H1 (cell line): Measurements from ENCODE around the gene INPP5A. TPM values are rescaled to one million over a fixed set of nuclear protein-coding genes. Genes with fewer than 3 reads are reported as not detected.

Experiments used
- CTCF ChIA-PET: fragments of 300-600 bp; sonication (Branson Sonifier 250); formaldehyde crosslinking; loops from one replicate; lab custom pipeline; 2021; ENCODE audit not compliant: partially characterized antibody; lab: Charles Lee
- POLR2A ChIA-PET: fragments of 300-600 bp; sonication (Branson Sonifier 250); formaldehyde crosslinking; loops from one replicate; lab custom pipeline; 2021; ENCODE audit warnings: inconsistent platforms; ENCODE audit not compliant: partially characterized antibody; lab: Charles Lee
- DNase-seq, 2 experiments: peaks; one replicate each; pipeline versions ENCODE4 v3.0.0 to v3.0.0-alpha.2; 2010 to 2022; ENCODE audit warnings: low spot score in 2 of 2, low read depth in 1 of 2, mixed read lengths in 1 of 2
- FAIRE-seq: peaks from 2 replicates; lab custom pipeline; 2011; peaks lifted over from hg19 to GRCh38; lab: Jason Lieb, UNC
- H2AFZ ChIP-seq: 2 replicates; pipeline ENCODE4 v1.8.1; 2012; ENCODE audit warnings: low read length, inconsistent platforms
- H2AK5ac ChIP-seq: 2 replicates; pipeline ENCODE4 v1.6.1; 2013; ENCODE audit warnings: low read depth, low read length
- H2BK120ac ChIP-seq: replicated peaks from 2 replicates; pipeline ENCODE3; 2013; ENCODE audit warnings: low read depth, low read length, inconsistent platforms
- H2BK12ac ChIP-seq: 2 replicates; pipeline ENCODE4 v1.6.1; 2013; ENCODE audit warnings: low read depth, low read length
- H2BK15ac ChIP-seq: 2 replicates; pipeline ENCODE4 v1.6.1; 2013; ENCODE audit warnings: low read length
- H2BK20ac ChIP-seq: 2 replicates; pipeline ENCODE4 v1.6.1; 2013; ENCODE audit warnings: low read length
- H2BK5ac ChIP-seq: 2 replicates; pipeline ENCODE4 v1.6.1; 2013; ENCODE audit warnings: low read depth, low read length
- H3K14ac ChIP-seq: 2 replicates; pipeline ENCODE4 v1.6.1; 2013; ENCODE audit warnings: inconsistent platforms; ENCODE audit not compliant: insufficient read length
- H3K18ac ChIP-seq: 2 replicates; pipeline ENCODE4 v1.6.1; 2013; ENCODE audit warnings: low read length; ENCODE audit errors: extremely low read depth
- H3K23ac ChIP-seq: 2 replicates; pipeline ENCODE4 v1.6.1; 2013; ENCODE audit warnings: inconsistent platforms; ENCODE audit not compliant: insufficient read length
- H3K23me2 ChIP-seq: 2 replicates; pipeline ENCODE4 v1.6.1; 2013; ENCODE audit warnings: low read depth, low read length
- H3K27ac ChIP-seq: 2 replicates; pipeline ENCODE4 v1.6.1; 2011; ENCODE audit warnings: low read depth, low read length, inconsistent platforms
- H3K27me3 ChIP-seq, 4 experiments: replicated peaks in 1 of 4; 1 replicate in 1 of 4; 2 replicates in 3 of 4; pipeline versions ENCODE4 v1.6.1 to v1.8.1; 2011 to 2013; ENCODE audit warnings: low read length in 3 of 4, mild to moderate bottlenecking in 3 of 4, inconsistent platforms in 2 of 4, mixed read lengths in 2 of 4, moderate library complexity in 1 of 4; ENCODE audit not compliant: control insufficient read depth in 3 of 4, insufficient read depth in 3 of 4; ENCODE audit errors: extremely low read depth in 1 of 4
- H3K36me3 ChIP-seq, 4 experiments: 2 replicates each; pipeline versions ENCODE4 v1.6.1 to v1.8.1; 2011 to 2013; ENCODE audit warnings: mild to moderate bottlenecking in 4 of 4, low read length in 3 of 4, moderate library complexity in 2 of 4, control low read depth in 1 of 4, inconsistent platforms in 1 of 4; ENCODE audit not compliant: insufficient read depth in 4 of 4, control insufficient read depth in 2 of 4
- H3K4ac ChIP-seq: replicated peaks from 2 replicates; pipeline ENCODE3; 2013; ENCODE audit warnings: low read length, low read depth, mixed read lengths, inconsistent platforms; ENCODE audit not compliant: insufficient read length
- H3K4me1 ChIP-seq, 4 experiments: replicated peaks in 1 of 4; 1 replicate in 1 of 4; 2 replicates in 3 of 4; pipeline versions ENCODE4 v1.6.1 to v1.8.1; 2011 to 2013; ENCODE audit warnings: low read length in 3 of 4, inconsistent platforms in 2 of 4, mixed read lengths in 1 of 4; ENCODE audit not compliant: insufficient read depth in 4 of 4, control insufficient read depth in 3 of 4
- H3K4me2 ChIP-seq, 2 experiments: 2 replicates each; pipeline versions ENCODE4 v1.6.1 to v1.8.1; 2011 to 2013; ENCODE audit warnings: low read depth in 2 of 2, low read length in 2 of 2, control low read depth in 1 of 2, inconsistent platforms in 1 of 2, mild to moderate bottlenecking in 1 of 2; ENCODE audit not compliant: insufficient read depth in 1 of 2
- H3K4me3 ChIP-seq, 4 experiments: fragments of 200-600, 300-600 bp in 1 of 4; sonication (generic), shearing (Covaris generic), sonication (Bioruptor Twin) in 1 of 4; 2 replicates each; pipeline versions ENCODE4 v1.5.1 to v1.8.1; 2011 to 2016; ENCODE audit warnings: low read length in 4 of 4, low read depth in 3 of 4, control low read depth in 2 of 4, inconsistent platforms in 2 of 4, mild to moderate bottlenecking in 2 of 4, mixed read lengths in 1 of 4, moderate library complexity in 1 of 4; ENCODE audit not compliant: insufficient read depth in 2 of 4; ENCODE audit errors: extremely low read depth in 1 of 4
- H3K56ac ChIP-seq: replicated peaks from 2 replicates; pipeline ENCODE3; 2013; ENCODE audit warnings: low read depth, mild to moderate bottlenecking, mixed read lengths, low read length, inconsistent platforms; ENCODE audit not compliant: insufficient read length
- H3K79me1 ChIP-seq: 2 replicates; pipeline ENCODE4 v1.6.1; 2013; ENCODE audit warnings: low read depth, low read length, control low read depth
- H3K79me2 ChIP-seq, 2 experiments: 2 replicates each; pipeline versions ENCODE4 v1.6.1 to v1.8.1; 2012 to 2013; ENCODE audit warnings: low read length in 2 of 2, mild to moderate bottlenecking in 2 of 2, inconsistent platforms in 1 of 2; ENCODE audit not compliant: insufficient read depth in 2 of 2, control insufficient read depth in 1 of 2
- H3K9ac ChIP-seq, 4 experiments: replicated peaks in 1 of 4; 1 replicate in 1 of 4; 2 replicates in 3 of 4; pipeline versions ENCODE4 v1.6.1 to v1.8.1; 2011 to 2013; ENCODE audit warnings: low read depth in 3 of 4, low read length in 3 of 4, control low read depth in 2 of 4, mild to moderate bottlenecking in 2 of 4, moderate library complexity in 2 of 4, inconsistent platforms in 1 of 4; ENCODE audit errors: extremely low read depth in 1 of 4
- H3K9me3 ChIP-seq, 2 experiments: 2 replicates each; pipeline versions ENCODE4 v1.6.1 to v1.8.1; 2012 to 2013; ENCODE audit warnings: mild to moderate bottlenecking in 2 of 2, moderate library complexity in 2 of 2, control low read depth in 1 of 2, inconsistent platforms in 1 of 2, low read depth in 1 of 2, low read length in 1 of 2, mixed read lengths in 1 of 2; ENCODE audit not compliant: insufficient read depth in 2 of 2
- H4K20me1 ChIP-seq, 2 experiments: replicated peaks in 1 of 2; 2 replicates each; pipeline versions ENCODE3 to v1.8.1; 2011 to 2013; ENCODE audit warnings: inconsistent platforms in 2 of 2, low read length in 2 of 2, mild to moderate bottlenecking in 1 of 2; ENCODE audit not compliant: insufficient read depth in 2 of 2, control insufficient read depth in 1 of 2
- H4K5ac ChIP-seq: 2 replicates; pipeline ENCODE4 v1.6.1; 2013; ENCODE audit warnings: low read length, low read depth, mixed read lengths, inconsistent platforms; ENCODE audit not compliant: insufficient read length
- H4K8ac ChIP-seq: 2 replicates; pipeline ENCODE4 v1.8.0; 2013; ENCODE audit warnings: mild to moderate bottlenecking, moderate library complexity, low read length, inconsistent platforms; ENCODE audit not compliant: insufficient read depth; ENCODE audit errors: extremely low read depth
- H4K91ac ChIP-seq: replicated peaks from 2 replicates; pipeline ENCODE3; 2013; ENCODE audit warnings: low read length, mixed read lengths, inconsistent platforms; ENCODE audit not compliant: insufficient read length
- NRF1 ChIP-seq: IDR thresholded peaks from 2 replicates; pipeline ENCODE4 v1.6.1; 2011; ENCODE audit warnings: mild to moderate bottlenecking, low read depth, low read length, improper control_type of control experiment
- SAP30 ChIP-seq: fragments of 300-600 bp; sonication (generic); IDR thresholded peaks from 2 replicates; pipeline ENCODE4 v1.7.1; 2012; ENCODE audit warnings: low read length, moderate library complexity, mild to moderate bottlenecking, inconsistent platforms; ENCODE audit not compliant: insufficient read depth, insufficient replicate concordance
- TEAD4 ChIP-seq: IDR thresholded peaks from 2 replicates; pipeline ENCODE4 v1.6.1; 2012; ENCODE audit warnings: low read depth, low read length, inconsistent platforms, mixed read lengths
- WGBS, 2 experiments: shearing (Covaris generic) in 1 of 2; methylation state at CpG; one replicate each; pipeline versions ENCODE4 v1.1.6 to v1.1.7; 2013 to 2015; ENCODE audit warnings: low lambda C conversion rate in 2 of 2, mixed read lengths in 2 of 2, inconsistent platforms in 1 of 2, low coverage in 1 of 2, missing lambda C conversion rate in 1 of 2; ENCODE audit not compliant: insufficient replicate concordance in 2 of 2, insufficient coverage in 1 of 2, insufficient read length in 1 of 2; ENCODE audit errors: extremely low coverage in 1 of 2, missing lambda C conversion rate in 1 of 2; 5-methylcytosine and 5-hydroxymethylcytosine counted together
- polyA plus RNA-seq, 7 experiments: library from polyadenylated mRNA; depleted of rRNA in 3 of 7; stranded (reverse) in 5 of 7; unstranded in 2 of 7; fragments of >200 nt in 5 of 7; fragments of 200-250 nt in 2 of 7; gene quantifications; 1 replicate in 5 of 7; 2 replicates in 1 of 7; 4 replicates in 1 of 7; pipeline versions ENCODE4 v1.2.1 to v1.2.3, GENCODE V29; 2011 to 2013; ENCODE audit warnings: missing spikeins in 2 of 7, mixed read lengths in 2 of 7
- total RNA-seq: library from RNA; stranded (reverse); fragmentation: NEBNext Ultra II Directional; extraction: Animal tissue kit (Norgen Biotek cat#: 25700); gene quantifications from 2 replicates; pipeline ENCODE4 v1.2.1, GENCODE V29; 2021

The INPP5A gene
- total and polyA plus RNA-seq, 2 of the 8 experiments (the other 6 are each of a cell fraction or from before 2014, with no cell fraction given) = 19.7 to 27.5 TPM

DNA sequence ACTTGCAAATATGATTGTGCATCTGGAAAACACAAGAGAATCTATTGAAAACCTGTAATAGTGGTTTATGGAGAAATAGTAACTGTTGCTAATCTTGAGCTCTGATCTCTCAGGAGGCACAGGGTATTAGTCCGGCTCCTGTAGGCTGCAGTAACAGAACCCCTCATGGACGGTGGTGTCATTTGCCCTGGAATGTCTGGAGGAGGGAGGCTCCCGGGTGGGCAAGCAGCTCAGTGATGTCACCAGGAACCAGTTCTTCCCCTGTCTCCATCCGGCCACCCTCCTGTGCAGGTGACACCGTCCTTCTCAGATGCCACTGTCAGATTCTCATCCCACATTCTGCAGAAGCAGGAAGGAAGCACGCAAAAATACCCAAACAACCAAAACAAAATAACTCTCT lies 29.3 kb downstream of the INPP5A start:
- Histone ChIP-seq H3K56ac (no peak overlapping the region), H4K91ac (no peak overlapping the region), H4K5ac (no peak overlapping the region), H2AK5ac (no peak overlapping the region), H2BK12ac (no peak overlapping the region), H3K14ac (no peak overlapping the region), H3K4me3 (no peak overlapping the region), H2BK15ac (no peak overlapping the region), H4K8ac (no peak overlapping the region), H3K4me2 (no peak overlapping the region), H3K23ac (no peak overlapping the region), H2BK120ac (no peak overlapping the region), H3K9ac (no peak overlapping the region), H3K18ac (no peak overlapping the region), H3K23me2 (peaks cover 4% of the 10 kb centered on the region; the same call in 1 of the 2 replicates), H2BK5ac (no peak overlapping the region), H3K79me1 (peaks cover 14% of the 10 kb centered on the region), H3K79me2 (peaks cover 0 to 7% of the 10 kb centered on the region in 2 experiments; a peak in 2 of 4 replicates), H3K4ac (no peak overlapping the region), H3K9me3 (no peaks in the 10 kb centered on the region; a peak in 1 of 4 replicates), H2AFZ (no peak overlapping the region), H3K4me1 (peaks cover 0 to 16% (median 10%) of the 10 kb centered on the region in 4 experiments; a peak in 6 of 7 replicates), H4K20me1 (peaks cover 6 to 20% of the 10 kb centered on the region in 2 experiments), H3K27me3 (no peaks in the 10 kb centered on the region; a peak in 1 of 7 replicates), H2BK20ac (no peak overlapping the region), H3K27ac (no peak overlapping the region), H3K36me3 (no peaks in the 10 kb centered on the region)
- DNase-seq (no peak), FAIRE-seq (no peak)
- WGBS, 2 experiments = 88% methylated on average over 6 of the region's 6 CpGs; no CpG with 5 or more reads in 1 of the 2 experiments
- CTCF ChIA-PET = interaction anchor here (0.8 to 2.1 kb wide), 6 partner anchors 8 to 103 kb away, joined by 3 to 6 read pairs (median 3); no protein-coding TSS in a partner anchor
- POLR2A ChIA-PET = no interaction called here
- TF ChIP-seq SAP30 (no peak), NRF1 (no peak), TEAD4 (peak; percentile 53; the same call in 1 of the 2 replicates)
